A673 (cell line): ENCODE measurements around the gene CCDC40. TPM values are rescaled to one million over a fixed set of nuclear protein-coding genes. Genes with fewer than 3 reads are reported as not detected.
A peak's percentile ranks its signal among the peaks of the same experiment; 100 is the strongest.

Source experiments
- BruUV-seq: library from RNA; stranded (reverse); fragments of 400-500 nt; replicated peaks from 2 replicates; lab custom pipeline; 2021; lab: Mats Ljungman, UMichigan
- CTCF ChIA-PET: fragments of 300-600 bp; sonication (Branson Sonifier 250); formaldehyde crosslinking; loops from one replicate; lab custom pipeline; 2022; ENCODE audit warnings: antibody characterized with exemption; lab: Charles Lee
- POLR2A ChIA-PET: fragments of 300-600 bp; sonication (Branson Sonifier 250); formaldehyde crosslinking; loops from one replicate; lab custom pipeline; 2022; ENCODE audit warnings: antibody characterized with exemption; ENCODE audit not compliant: low non-redundant PET; lab: Charles Lee
- DNase-seq: peaks from one replicate; pipeline ENCODE4 v3.0.0-alpha.2; 2015; ENCODE audit warnings: low spot score
- H3K27ac ChIP-seq: fragments of 200-600 bp; sonication (generic); 2 replicates; pipeline ENCODE4 v1.5.1; 2016; ENCODE audit warnings: mixed run types, low read depth, mild to moderate bottlenecking, mixed read lengths, antibody characterized with exemption, low read length; ENCODE audit not compliant: poor library complexity, severe bottlenecking
- H3K27me3 ChIP-seq: fragments of 200-600 bp; sonication (generic); replicated peaks from 2 replicates; pipeline ENCODE4 v1.6.1; 2017; ENCODE audit warnings: mixed run types, low read depth, mild to moderate bottlenecking, mixed read lengths, antibody characterized with exemption, low read length; ENCODE audit not compliant: insufficient read depth, poor library complexity
- H3K36me3 ChIP-seq: fragments of 200-600 bp; sonication (generic); 2 replicates; pipeline ENCODE4 v1.6.1; 2016; ENCODE audit warnings: mixed run types, mild to moderate bottlenecking, mixed read lengths, antibody characterized with exemption, low read length; ENCODE audit not compliant: insufficient read depth, poor library complexity, severe bottlenecking
- H3K4me1 ChIP-seq: fragments of 200-600 bp; sonication (generic); 2 replicates; pipeline ENCODE4 v1.6.1; 2017; ENCODE audit warnings: mixed run types, mild to moderate bottlenecking, mixed read lengths, antibody characterized with exemption, low read length; ENCODE audit not compliant: insufficient read depth, poor library complexity, severe bottlenecking
- H3K4me3 ChIP-seq: fragments of 200-600 bp; sonication (generic); 2 replicates; pipeline ENCODE4 v1.5.1; 2016; ENCODE audit warnings: low read depth, mixed run types, mild to moderate bottlenecking, mixed read lengths, low read length; ENCODE audit not compliant: poor library complexity, severe bottlenecking
- H3K9me3 ChIP-seq: fragments of 200-600 bp; sonication (generic); 2 replicates; pipeline ENCODE4 v1.6.1; 2016; ENCODE audit warnings: mixed run types, low read depth, mild to moderate bottlenecking, mixed read lengths, antibody characterized with exemption, low read length; ENCODE audit not compliant: poor library complexity, severe bottlenecking
- CTCF ChIP-seq: fragments of 300-800, 200-600 bp; sonication (generic); conservative IDR thresholded peaks from 2 replicates; pipeline ENCODE4 v1.5.1; 2017; ENCODE audit warnings: low read depth, mild to moderate bottlenecking, antibody characterized with exemption, low read length, moderate library complexity, mixed read lengths
- EZH2 ChIP-seq: fragments of 200-600 bp; sonication (generic); IDR thresholded peaks from 2 replicates; pipeline ENCODE4 v1.6.1; 2017; ENCODE audit warnings: borderline replicate concordance, low read depth, mild to moderate bottlenecking, mixed read lengths, antibody characterized with exemption, low read length; ENCODE audit not compliant: poor library complexity, severe bottlenecking
- intact Hi-C: fragments of 100-400 bp; cut with micrococcal nuclease; formaldehyde crosslinking; loops from one replicate; pipeline ENCODE4 v1.10.0; 2022; ENCODE audit not compliant: unreplicated experiment
- total RNA-seq: library from RNA; stranded (reverse); gene quantifications from 2 replicates; pipeline ENCODE4 v1.2.3, GENCODE V29; 2021

The CCDC40 gene
- total RNA-seq, 1 experiment from 2014 or later = 3.5 TPM

GRCh38 chr17:80101011-80101945 is 64.8 kb downstream of the CCDC40 start, which contains the start of gene GAA:
Gene GAA (plus strand): TSS chr17:80101581. CDS start chr17:80104587, 3,006 bp downstream.
- intact Hi-C loops = no loop called here
- POLR2A ChIA-PET = interaction anchor here (0.6 kb wide), 1 partner anchor 178 kb away, joined by 3 read pairs; no protein-coding TSS in a partner anchor
- BruUV-seq = no TSS peak
- CTCF ChIA-PET = interaction anchor here (0.6 to 1.0 kb wide), 13 partner anchors 9 to 260 kb away, joined by 3 to 5 read pairs (median 3); partner anchors contain the start of gene EIF4A3
- Histone ChIP-seq H3K36me3 (no peaks in the 10 kb centered on the region), H3K27ac (peak within 1 kb of the TSS; percentile 80), H3K27me3 (no peaks in the 10 kb centered on the region), H3K4me1 (peaks cover 8% of the 10 kb centered on the region), H3K9me3 (no peaks in the 10 kb centered on the region), H3K4me3 (peak within 1 kb of the TSS; percentile 84)
- TF ChIP-seq CTCF (peak; percentile 61), EZH2 (no peak)
- DNase-seq = peak; percentile 91

GRCh38 chr17:80101946-80102663 is 65.7 kb downstream of the CCDC40 start:
- ChIA-PET CTCF (interaction anchor here (0.6 to 1.0 kb wide), 12 partner anchors 8 to 70 kb away, joined by 3 to 5 read pairs (median 3); partner anchors contain the start of gene EIF4A3), POLR2A (interaction anchor here (0.6 kb wide), 1 partner anchor 177 kb away, joined by 3 read pairs; no protein-coding TSS in a partner anchor)
- Histone ChIP-seq H3K27ac (peak overlapping the region; percentile 80), H3K36me3 (no peaks in the 10 kb centered on the region), H3K4me3 (peak overlapping the region; percentile 84), H3K27me3 (no peaks in the 10 kb centered on the region), H3K9me3 (no peaks in the 10 kb centered on the region), H3K4me1 (peaks cover 10% of the 10 kb centered on the region)
- DNase-seq = peak; percentile 27
- intact Hi-C loops = no loop called here
- TSS peak; percentile 68 for BruUV-seq
- TF ChIP-seq EZH2 (no peak), CTCF (no peak)

- no peak for TF ChIP-seq EZH2
- TF ChIP-seq CTCF = no peak
- H3K27me3 ChIP-seq = no peaks in the 10 kb centered on the region
- POLR2A ChIA-PET = no interaction called here
- H3K4me3 ChIP-seq = no peak overlapping the region
- H3K4me1 ChIP-seq = peaks cover 10% of the 10 kb centered on the region
- intact Hi-C loops = no loop called here
- no TSS peak for BruUV-seq
- no peaks in the 10 kb centered on the region for H3K9me3 ChIP-seq
- DNase-seq = no peak
- no peaks in the 10 kb centered on the region for H3K36me3 ChIP-seq
- no peak overlapping the region for H3K27ac ChIP-seq
- CTCF ChIA-PET = no interaction called here
Measured at GRCh38 chr17:80102664-80103448, 66.4 kb downstream of the CCDC40 start.
